Transverse colon (tissue), 4 donors: ENCODE results near the gene RMND1.

Experiments used
- CTCF ChIP-seq, 5 experiments: fragments of 200-600 bp in 3 of 5; fragments of 450-650 bp in 2 of 5; sonication (generic) in 3 of 5; IDR thresholded peaks; 1 replicate in 2 of 5; 2 replicates in 3 of 5; pipeline ENCODE4 v1.5.1; 2016 to 2017; ENCODE audit warnings: antibody characterized with exemption in 5 of 5, inconsistent platforms in 3 of 5, mild to moderate bottlenecking in 2 of 5, moderate library complexity in 1 of 5
- POLR2A ChIP-seq: fragments of 450-650 bp; IDR thresholded peaks from one replicate; pipeline ENCODE4 v1.6.1; 2016; ENCODE audit warnings: antibody characterized with exemption, mild to moderate bottlenecking, moderate library complexity
- POLR2AphosphoS5 ChIP-seq, 3 donors: sonication (generic); formaldehyde crosslinking; IDR thresholded peaks; one replicate each; pipeline ENCODE4 v1.6.1; 2016; ENCODE audit warnings: antibody characterized with exemption in 3 of 3

- TF ChIP-seq CTCF (IDR thresholded peaks at IDR 0.05), result no peak
- no peak for TF ChIP-seq POLR2AphosphoS5 (IDR thresholded peaks at IDR 0.05)
- TF ChIP-seq POLR2A, result no peak
Observed at GRCh38 chr6:151399679-151400078, 52.2 kb downstream of the RMND1 start.
